Ishikawa (cell line): Measurements from ENCODE around the gene PPP1CA.

Source experiments
- CEBPB ChIP-seq: IDR thresholded peaks from 2 replicates; pipeline ENCODE4 v1.6.1; 2012
- EGR1 ChIP-seq: IDR thresholded peaks from 2 replicates; pipeline ENCODE4 v1.6.1; 2012
- EP300 ChIP-seq: IDR thresholded peaks from 2 replicates; pipeline ENCODE4 v1.6.1; 2012; ENCODE audit warnings: borderline replicate concordance
- MAX ChIP-seq: IDR thresholded peaks from 2 replicates; pipeline ENCODE4 v1.6.1; 2012
- REST ChIP-seq: IDR thresholded peaks from 2 replicates; pipeline ENCODE4 v1.6.1; 2012; ENCODE audit warnings: low read depth, mild to moderate bottlenecking
- TAF1 ChIP-seq: IDR thresholded peaks from 2 replicates; pipeline ENCODE4 v1.6.1; 2012; ENCODE audit warnings: low read depth, mild to moderate bottlenecking
- YY1 ChIP-seq: IDR thresholded peaks from 2 replicates; pipeline ENCODE4 v1.6.1; 2012; ENCODE audit warnings: low read depth
- ZBTB7A ChIP-seq: IDR thresholded peaks from 2 replicates; pipeline ENCODE4 v1.6.1; 2012; ENCODE audit warnings: low read depth

- TF ChIP-seq YY1: no peak
- TF ChIP-seq MAX: no peak
- TF ChIP-seq EP300: no peak
- TF ChIP-seq ZBTB7A: 0 out of 2 replicates have a peak, but pooled peaks have one; percentile 30
- TF ChIP-seq REST: no peak
- no peak for TF ChIP-seq CEBPB
- TF ChIP-seq TAF1: no peak
- TF ChIP-seq EGR1: no peak
Observed at GRCh38 chr11:67371911-67372320, 29.7 kb downstream of the PPP1CA start.
